GM12878 (cell line): ENCODE data around the gene ABCC1. TPM values are rescaled to one million over a fixed set of nuclear protein-coding genes. Genes with fewer than 3 reads are reported as not detected.

Source experiments
- ATAC-seq: fragments of 200-7000 bp; cut with Tn5 transposase; 3 replicates; pipeline ENCODE4 v1.9.1; 2020; ENCODE audit warnings: mild to moderate bottlenecking, moderate library complexity
- BruUV-seq: library from RNA; stranded (reverse); fragments of 400-500 nt; replicated peaks from 2 replicates; lab custom pipeline; 2021; lab: Mats Ljungman, UMichigan
- CTCF ChIA-PET: fragments of 300-600 bp; sonication (Branson Sonifier 250); formaldehyde crosslinking; extraction: SDS; loops from one replicate; lab custom pipeline; 2021; ENCODE audit warnings: inconsistent platforms; lab: Yijun Ruan, JAX
- POLR2A ChIA-PET: fragments of 350-600 bp; formaldehyde crosslinking; extraction: SDS; loops from one replicate; lab custom pipeline; 2021; ENCODE audit warnings: inconsistent platforms; lab: Charles Lee
- RAD21 ChIA-PET: fragments of 300-600 bp; sonication (Branson Sonifier 250); formaldehyde crosslinking; loops from one replicate; lab custom pipeline; 2023; ENCODE audit warnings: antibody characterized with exemption; ENCODE audit not compliant: unreplicated experiment; lab: Charles Lee
- SMC1A ChIA-PET: fragments of 300-600 bp; sonication (Branson Sonifier 250); formaldehyde crosslinking; loops from one replicate; lab custom pipeline; 2023; ENCODE audit not compliant: unreplicated experiment, uncharacterized antibody; lab: Charles Lee
- DNase-seq: peaks from one replicate; pipeline ENCODE4 v3.0.0-alpha.2; 2011; ENCODE audit warnings: low read depth, low spot score
- FAIRE-seq: peaks from 3 replicates; lab custom pipeline; 2011; peaks lifted over from hg19 to GRCh38; lab: Jason Lieb, UNC
- H2AFZ ChIP-seq: 2 replicates; pipeline ENCODE4 v1.6.0; 2011; ENCODE audit warnings: low read depth, low read length, control low read depth; ENCODE audit not compliant: control insufficient read depth
- H3K27ac ChIP-seq: 2 replicates; pipeline ENCODE4 v1.5.1; 2011; ENCODE audit warnings: control low read depth; ENCODE audit not compliant: control insufficient read depth, insufficient read depth
- H3K27me3 ChIP-seq, 2 experiments: replicated peaks in 1 of 2; 2 replicates each; pipeline versions ENCODE4 v1.6.0 to v1.6.1; 2011; ENCODE audit warnings: low read length in 1 of 2; ENCODE audit not compliant: control insufficient read depth in 2 of 2, insufficient read depth in 2 of 2
- H3K36me3 ChIP-seq, 2 experiments: 2 replicates each; pipeline ENCODE4 v1.5.1; 2011; ENCODE audit warnings: low read length in 1 of 2; ENCODE audit not compliant: control insufficient read depth in 2 of 2, insufficient read depth in 2 of 2
- H3K4me1 ChIP-seq: 2 replicates; pipeline ENCODE4 v1.6.1; 2011; ENCODE audit warnings: mild to moderate bottlenecking, low read length, moderate library complexity, mixed read lengths; ENCODE audit not compliant: control insufficient read depth, insufficient read depth
- H3K4me2 ChIP-seq: 2 replicates; pipeline ENCODE4 v1.6.0; 2011; ENCODE audit warnings: control low read depth; ENCODE audit not compliant: control insufficient read depth, insufficient read depth
- H3K4me3 ChIP-seq: fragments of 200-600 bp; sonication (generic); 2 replicates; pipeline ENCODE4 v1.5.1; 2016
- H3K79me2 ChIP-seq: 2 replicates; pipeline ENCODE4 v1.6.0; 2011; ENCODE audit warnings: low read length; ENCODE audit not compliant: control insufficient read depth, insufficient read depth
- H3K9ac ChIP-seq: 2 replicates; pipeline ENCODE4 v1.8.0; 2011; ENCODE audit warnings: low read length, control low read depth, mixed read lengths; ENCODE audit not compliant: control insufficient read depth, insufficient read depth
- H3K9me3 ChIP-seq: replicated peaks from 3 replicates; pipeline ENCODE4 v1.5.1; 2011; ENCODE audit warnings: mild to moderate bottlenecking, low read length; ENCODE audit not compliant: control insufficient read depth, insufficient read depth
- H4K20me1 ChIP-seq: 2 replicates; pipeline ENCODE4 v1.6.0; 2011; ENCODE audit not compliant: control insufficient read depth, insufficient read depth
- ASH2L ChIP-seq: fragments of 300-600, 200-600 bp; sonication (generic); IDR thresholded peaks from 2 replicates; pipeline ENCODE4 v1.6.1; 2017; ENCODE audit warnings: low read depth, mild to moderate bottlenecking, borderline replicate concordance
- E4F1 ChIP-seq: fragments of 450-650 bp; IDR thresholded peaks from 2 replicates; pipeline ENCODE4 v1.6.1; 2018; ENCODE audit warnings: borderline replicate concordance, mild to moderate bottlenecking; ENCODE audit not compliant: partially characterized antibody
- IKZF1 ChIP-seq: fragments of 450-650 bp; conservative IDR thresholded peaks from 2 replicates; pipeline ENCODE4 v1.6.1; 2017; ENCODE audit warnings: antibody characterized with exemption, mild to moderate bottlenecking
- JUNB ChIP-seq: IDR thresholded peaks from 2 replicates; pipeline ENCODE4 v1.6.1; 2016; ENCODE audit warnings: antibody characterized with exemption, mild to moderate bottlenecking
- KDM1A ChIP-seq: fragments of 200-600 bp; sonication (generic); IDR thresholded peaks from 2 replicates; pipeline ENCODE4 v1.6.1; 2016; ENCODE audit warnings: borderline replicate concordance
- MTA2 ChIP-seq: fragments of 450-650 bp; IDR thresholded peaks from 2 replicates; pipeline ENCODE4 v1.6.1; 2016; ENCODE audit warnings: low read depth, mild to moderate bottlenecking, moderate library complexity
- MYB ChIP-seq: fragments of 150-350 bp; IDR thresholded peaks from 2 replicates; pipeline ENCODE4 v1.6.1; 2014; ENCODE audit warnings: mild to moderate bottlenecking, low read depth, low read length, borderline replicate concordance
- TAF1 ChIP-seq: IDR thresholded peaks from 2 replicates; pipeline ENCODE4 v1.6.1; 2011; ENCODE audit warnings: mild to moderate bottlenecking, low read depth, low read length, borderline replicate concordance
- WRNIP1 ChIP-seq: IDR thresholded peaks from 2 replicates; pipeline ENCODE4 v1.6.1; 2011; ENCODE audit warnings: low read depth, low read length, improper control_type of control experiment, borderline replicate concordance
- YY1 ChIP-seq: IDR thresholded peaks from 2 replicates; pipeline ENCODE4 v1.6.1; 2011; ENCODE audit warnings: low read depth, mild to moderate bottlenecking, low read length
- ZBTB40 ChIP-seq: fragments of 450-650 bp; IDR thresholded peaks from 2 replicates; pipeline ENCODE4 v1.6.1; 2016; ENCODE audit warnings: mild to moderate bottlenecking, moderate library complexity, borderline replicate concordance
- ZNF274 ChIP-seq: IDR thresholded peaks from one replicate; pipeline ENCODE4 v1.8.0; 2011; ENCODE audit not compliant: insufficient read length, insufficient read depth
- WGBS: methylation state at CpG from one replicate; pipeline ENCODE4 v1.1.6; 2016; ENCODE audit warnings: low lambda C conversion rate; ENCODE audit not compliant: insufficient replicate concordance, insufficient coverage; ENCODE audit errors: missing lambda C conversion rate; 5-methylcytosine and 5-hydroxymethylcytosine counted together
- in situ Hi-C: fragments of 300-500 bp; cut with MboI; formaldehyde crosslinking; loops from 9 replicates; pipeline ENCODE4 v1.14.3; 2018; ENCODE audit warnings: mixed read lengths
- intact Hi-C: fragments of 100-400 bp; cut with micrococcal nuclease; formaldehyde crosslinking; loops from one replicate; pipeline ENCODE4 v1.14.2; 2022; ENCODE audit not compliant: unreplicated experiment
- polyA plus RNA-seq, 11 experiments: library from polyadenylated mRNA; depleted of rRNA in 4 of 11; unstranded in 6 of 11; stranded (reverse) in 5 of 11; fragments of >200 nt; fragmentation: Nextera tagmentation in 4 of 11; fragmentation: Illumina TruSeq in 1 of 11; extraction: Ambion mirVana in 4 of 11; extraction: Trizol in 1 of 11; gene quantifications; 1 replicate in 1 of 11; 2 replicates in 10 of 11; pipeline versions ENCODE4 v1.2.1 to v1.2.3, GENCODE V29; 2011 to 2016; ENCODE audit warnings: inconsistent platforms in 2 of 11, missing spikeins in 2 of 11, low read depth in 1 of 11
- total RNA-seq, 4 experiments: library from RNA; depleted of rRNA in 3 of 4; stranded (reverse); fragments of >200 nt in 3 of 4; fragmentation: Illumina TruSeq in 1 of 4; extraction: Trizol in 1 of 4; gene quantifications; 2 replicates each; pipeline versions ENCODE4 v1.2.1 to v1.2.3, GENCODE V29; 2013 to 2021
- TF ChIP-seq, protein P1 (sequence below): fragments of 450-650 bp; IDR thresholded peaks from 2 replicates; pipeline ENCODE4 v1.6.1; 2017; ENCODE audit warnings: borderline replicate concordance

ABCC1 gene
- total and polyA plus RNA-seq, 10 of the 15 experiments (the other 5 are each of a cell fraction or from before 2014, with no cell fraction given): 3.2 to 44.6 (median 14.5) TPM

- RAD21 ChIA-PET: no interaction called here
- intact Hi-C loops: no loop called here
- TF ChIP-seq MTA2 (no peak), JUNB (no peak), WRNIP1 (no peak), TAF1 (no peak), YY1 (no peak), IKZF1 (no peak), MYB (no peak), ZBTB40 (no peak), E4F1 (no peak), ZNF274 (no peak), ASH2L (no peak), KDM1A (no peak)
- TF ChIP-seq, protein P1, sequence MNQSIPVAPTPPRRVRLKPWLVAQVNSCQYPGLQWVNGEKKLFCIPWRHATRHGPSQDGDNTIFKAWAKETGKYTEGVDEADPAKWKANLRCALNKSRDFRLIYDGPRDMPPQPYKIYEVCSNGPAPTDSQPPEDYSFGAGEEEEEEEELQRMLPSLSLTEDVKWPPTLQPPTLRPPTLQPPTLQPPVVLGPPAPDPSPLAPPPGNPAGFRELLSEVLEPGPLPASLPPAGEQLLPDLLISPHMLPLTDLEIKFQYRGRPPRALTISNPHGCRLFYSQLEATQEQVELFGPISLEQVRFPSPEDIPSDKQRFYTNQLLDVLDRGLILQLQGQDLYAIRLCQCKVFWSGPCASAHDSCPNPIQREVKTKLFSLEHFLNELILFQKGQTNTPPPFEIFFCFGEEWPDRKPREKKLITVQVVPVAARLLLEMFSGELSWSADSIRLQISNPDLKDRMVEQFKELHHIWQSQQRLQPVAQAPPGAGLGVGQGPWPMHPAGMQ: no peak
Measured at GRCh38 chr16:16188827-16189226, 239.4 kb downstream of the ABCC1 start.

More at GRCh38 chr16:16188827-16189226, 239.4 kb downstream of the ABCC1 start:
- no peaks in the 10 kb centered on the region for H3K9me3 ChIP-seq
- no peaks in the 10 kb centered on the region for H4K20me1 ChIP-seq
- ChIA-PET CTCF (interaction anchor here (1.0 to 1.5 kb wide), 2 partner anchors 26 to 368 kb away, joined by 4 read pairs; no protein-coding TSS in a partner anchor), SMC1A (no interaction called here), POLR2A (no interaction called here)
- DNase-seq: no peak
- in situ Hi-C loops: loop anchor here (5.0 kb wide), 1 partner anchor 412 kb away; no protein-coding TSS in a partner anchor
- H3K27me3 ChIP-seq: no peaks in the 10 kb centered on the region; a peak in 1 of 4 replicates
- no peak overlapping the region for H3K4me3 ChIP-seq
- FAIRE-seq: no peak
- no peaks in the 10 kb centered on the region for H3K36me3 ChIP-seq
- ATAC-seq: no peak
- WGBS: 56% methylated on average over 13 of the region's 13 CpGs
- H3K79me2 ChIP-seq: no peaks in the 10 kb centered on the region
- H3K4me1 ChIP-seq: no peaks in the 10 kb centered on the region
- BruUV-seq: no TSS peak
- no peak overlapping the region for H3K9ac ChIP-seq
- H3K27ac ChIP-seq: no peak overlapping the region
- H2AFZ ChIP-seq: no peak overlapping the region
- H3K4me2 ChIP-seq: no peak overlapping the region
